Testis (tissue), 2 donors: ENCODE measurements around the gene PNPLA1.

Experiments used
- POLR2A ChIP-seq: fragments of 450-650 bp; IDR thresholded peaks from one replicate; pipeline ENCODE4 v1.6.1; 2017; ENCODE audit warnings: antibody characterized with exemption, mild to moderate bottlenecking, moderate library complexity
- TF ChIP-seq, protein P1 (sequence below), 3 experiments: fragments of 450-650 bp in 2 of 3; fragments of 200-600 bp in 1 of 3; sonication (generic) in 1 of 3; IDR thresholded peaks; one replicate each; pipeline ENCODE4 v1.5.1; 2016 to 2019; ENCODE audit warnings: antibody characterized with exemption in 3 of 3, mild to moderate bottlenecking in 2 of 3, moderate library complexity in 1 of 3

DNA sequence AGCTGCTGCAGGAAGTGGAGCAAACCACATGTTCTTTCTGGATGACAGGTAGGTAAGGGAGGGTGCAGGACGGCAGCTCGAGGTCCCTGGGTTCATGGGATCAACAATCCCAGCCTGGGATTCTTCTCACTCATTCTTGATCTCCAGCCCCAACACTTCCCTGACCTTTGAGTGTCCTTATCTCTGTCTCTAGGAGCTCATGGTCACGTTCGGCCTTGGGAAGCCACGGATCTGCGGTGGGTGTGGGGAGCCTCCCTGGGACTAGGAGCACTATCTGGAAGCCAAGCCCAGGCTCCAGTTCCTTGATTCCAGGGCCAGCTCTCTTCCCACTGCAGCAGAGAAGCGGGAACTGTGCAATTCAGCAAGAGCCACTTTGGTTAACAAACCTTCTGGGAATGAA, 39.3 kb downstream of the PNPLA1 start:
- TF ChIP-seq, protein P1, sequence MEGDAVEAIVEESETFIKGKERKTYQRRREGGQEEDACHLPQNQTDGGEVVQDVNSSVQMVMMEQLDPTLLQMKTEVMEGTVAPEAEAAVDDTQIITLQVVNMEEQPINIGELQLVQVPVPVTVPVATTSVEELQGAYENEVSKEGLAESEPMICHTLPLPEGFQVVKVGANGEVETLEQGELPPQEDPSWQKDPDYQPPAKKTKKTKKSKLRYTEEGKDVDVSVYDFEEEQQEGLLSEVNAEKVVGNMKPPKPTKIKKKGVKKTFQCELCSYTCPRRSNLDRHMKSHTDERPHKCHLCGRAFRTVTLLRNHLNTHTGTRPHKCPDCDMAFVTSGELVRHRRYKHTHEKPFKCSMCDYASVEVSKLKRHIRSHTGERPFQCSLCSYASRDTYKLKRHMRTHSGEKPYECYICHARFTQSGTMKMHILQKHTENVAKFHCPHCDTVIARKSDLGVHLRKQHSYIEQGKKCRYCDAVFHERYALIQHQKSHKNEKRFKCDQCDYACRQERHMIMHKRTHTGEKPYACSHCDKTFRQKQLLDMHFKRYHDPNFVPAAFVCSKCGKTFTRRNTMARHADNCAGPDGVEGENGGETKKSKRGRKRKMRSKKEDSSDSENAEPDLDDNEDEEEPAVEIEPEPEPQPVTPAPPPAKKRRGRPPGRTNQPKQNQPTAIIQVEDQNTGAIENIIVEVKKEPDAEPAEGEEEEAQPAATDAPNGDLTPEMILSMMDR (IDR thresholded peaks at IDR 0.05): no peak
- no peak for TF ChIP-seq POLR2A
